Pancreas (tissue), 10 donors: ENCODE measurements around the gene NOTUM. TPM values are rescaled to one million over a fixed set of nuclear protein-coding genes. Genes with fewer than 3 reads are reported as not detected.

Source experiments
- ATAC-seq, 4 donors: fragments of 200-7000 bp; cut with Tn5 transposase; one replicate each; pipeline versions ENCODE4 v1.8.0 to v1.9.1; 2020; ENCODE audit warnings: mild to moderate bottlenecking in 4 of 4, moderate library complexity in 4 of 4
- DNase-seq, 6 donors: peaks; one replicate each; pipeline ENCODE4 v3.0.0-alpha.2; 2020
- FAIRE-seq: peaks from 2 replicates; lab custom pipeline; 2012; peaks lifted over from hg19 to GRCh38; lab: Jason Lieb, UNC
- H3K27ac ChIP-seq, 4 donors: fragments of 200-600 bp; sonication (generic); 1 replicate in 3 of 4; 2 replicates in 1 of 4; pipeline versions ENCODE4 v1.5.0 to v1.8.0; 2020
- H3K27me3 ChIP-seq, 4 donors: fragments of 200-600 bp; one replicate each; pipeline ENCODE4 v1.8.0; 2021
- H3K36me3 ChIP-seq, 3 donors: fragments of 200-600 bp; sonication (generic) in 1 of 3; one replicate each; pipeline versions ENCODE4 v1.5.0 to v1.8.0; 2020 to 2021
- H3K4me1 ChIP-seq, 3 donors: fragments of 200-600 bp; one replicate each; pipeline ENCODE4 v1.8.0; 2021
- H3K4me3 ChIP-seq, 4 donors: fragments of 200-600 bp; sonication (generic) in 2 of 4; one replicate each; pipeline versions ENCODE4 v1.5.0 to v1.8.0; 2020 to 2021
- H3K9me3 ChIP-seq, 4 donors: fragments of 200-600 bp; one replicate each; pipeline ENCODE4 v1.8.0; 2021
- CTCF ChIP-seq, 4 donors: fragments of 200-600 bp; sonication (generic) in 3 of 4; IDR thresholded peaks; one replicate each; pipeline versions ENCODE4 v1.5.0 to v1.8.0; 2021; ENCODE audit warnings: antibody characterized with exemption in 4 of 4
- WGBS, 2 donors: extraction: QIAGEN DNeasy Blood & Tissue Kit; methylation state at CpG; one replicate each; pipeline ENCODE4 v1.1.7; 2013; 5-methylcytosine and 5-hydroxymethylcytosine counted together
- intact Hi-C, 3 donors: fragments of 100-400 bp; cut with DNase I; formaldehyde crosslinking; loops; one replicate each; pipeline versions ENCODE4 v1.11.1 to v1.14.2; 2022
- polyA plus RNA-seq, 2 donors: library from polyadenylated mRNA; stranded (reverse); fragments of 200-250 nt; gene quantifications; one replicate each; pipeline ENCODE4 v1.2.3, GENCODE V29; 2013
- total RNA-seq, 6 donors: library from RNA; stranded (reverse); fragmentation: NEBNext Ultra II Directional in 4 of 6; extraction: Animal tissue kit (Norgen Biotek cat#: 25700) in 4 of 6; gene quantifications; one replicate each; pipeline versions ENCODE4 v1.2.1 to v1.2.4, GENCODE V29; 2021 to 2023
- donor health status: healthy with polysubstance abuse.
- donor health status: DM: no; HTN: no; CAD: no; lungs with moderate emphysema.
- donor health status: DM: no; HTN: no; CAD: no.
- donor health status: control.
- donor health status: control.
- donor health status: Bipolar disorder and iron deficiency.
- donor health status: DM: yes; HTN: yes; CAD: no.
- donor health status: DM: no; HTN: no; CAD: no.
- donor health status: DM: no; HTN: no; CAD: no.
- donor health status: DM: yes; HTN: yes; CAD: no.

The NOTUM gene
- total and polyA plus RNA-seq, 8 donors: 0.14 to 0.44 (median 0.21) TPM; not detected in 1

GRCh38 chr17:81968396-81968745, 7.4 kb upstream of the NOTUM start:
- Histone ChIP-seq H3K27ac (peak overlapping the region in 1 of 4 donors; percentile 2), H3K9me3 (no peaks in the 10 kb centered on the region), H3K4me3 (peak overlapping the region in 1 of 4 donors; percentile 18), H3K27me3 (no peaks in the 10 kb centered on the region), H3K36me3 (no peaks in the 10 kb centered on the region), H3K4me1 (peaks cover 0 to 9% (median 3%) of the 10 kb centered on the region in 3 donors)
- ATAC-seq: no peak
- intact Hi-C loops: no loop called here
- FAIRE-seq: no peak
- no peak for TF ChIP-seq CTCF (IDR thresholded peaks at IDR 0.05)
- WGBS, 2 donors: 62 to 63% methylated on average over 7 of the region's 7 CpGs
- DNase-seq: no peak

GRCh38 chr17:81967533-81968395, 6.8 kb upstream of the NOTUM start:
- intact Hi-C loops: no loop called here
- peak overlapping the region in 1 of 4 donors; percentile 18 for H3K4me3 ChIP-seq

GRCh38 chr17:81967244-81967532, 6.2 kb upstream of the NOTUM start:
- Histone ChIP-seq H3K4me3 (peak overlapping the region in 1 of 4 donors; percentile 18), H3K9me3 (no peaks in the 10 kb centered on the region), H3K27ac (peak overlapping the region in 1 of 4 donors; percentile 1), H3K36me3 (no peaks in the 10 kb centered on the region), H3K4me1 (peaks cover 0 to 9% (median 3%) of the 10 kb centered on the region in 3 donors), H3K27me3 (no peaks in the 10 kb centered on the region)
- ATAC-seq (peak in 3 of 4 donors; percentile 4 to 15 (median 5)), DNase-seq (peak in 1 of 6 donors; percentile 63), FAIRE-seq (no peak)
- intact Hi-C loops: no loop called here
- TF ChIP-seq CTCF (IDR thresholded peaks at IDR 0.05): no peak
- 61 to 65% methylated on average over 5 of the region's 5 CpGs for WGBS, 2 donors

More at GRCh38 chr17:81967533-81968395, 6.8 kb upstream of the NOTUM start:
- peak; percentile 84 to 95 (median 94) for ATAC-seq
- Histone ChIP-seq H3K27me3 (no peaks in the 10 kb centered on the region), H3K36me3 (no peaks in the 10 kb centered on the region), H3K9me3 (no peaks in the 10 kb centered on the region), H3K4me1 (peaks cover 0 to 9% (median 3%) of the 10 kb centered on the region in 3 donors), H3K27ac (peak overlapping the region in 1 of 4 donors; percentile 2)
- 14 to 27% methylated on average over 28 to 36 of the region's 36 CpGs for WGBS, 2 donors
- peak; percentile 77 to 90 (median 81) for DNase-seq
- no peak for TF ChIP-seq CTCF (IDR thresholded peaks at IDR 0.05)
- no peak for FAIRE-seq

GRCh38 chr17:81966343-81967243, 5.6 kb upstream of the NOTUM start:
- no peak for FAIRE-seq
- no peak for TF ChIP-seq CTCF (IDR thresholded peaks at IDR 0.05)
- peak; percentile 10 to 42 (median 35) for ATAC-seq
- no peaks in the 10 kb centered on the region for H3K36me3 ChIP-seq
- peaks cover 0 to 9% (median 3%) of the 10 kb centered on the region in 3 donors for H3K4me1 ChIP-seq
- no peaks in the 10 kb centered on the region for H3K27me3 ChIP-seq
- no peak overlapping the region for H3K27ac ChIP-seq
- WGBS, 2 donors: 75% methylated on average over 41 of the region's 41 CpGs
- no peak overlapping the region for H3K4me3 ChIP-seq
- DNase-seq: peak in 2 of 6 donors; percentile 46 to 76
- intact Hi-C loops: no loop called here
- no peaks in the 10 kb centered on the region for H3K9me3 ChIP-seq
